Testis (tissue), 2 donors: ENCODE results near the gene GNAI3.

Source experiments
- CTCF ChIP-seq, 3 experiments: fragments of 450-650 bp in 2 of 3; fragments of 200-600 bp in 1 of 3; sonication (generic) in 1 of 3; IDR thresholded peaks; one replicate each; pipeline ENCODE4 v1.5.1; 2016 to 2019; ENCODE audit warnings: antibody characterized with exemption in 3 of 3, mild to moderate bottlenecking in 2 of 3, moderate library complexity in 1 of 3
- POLR2A ChIP-seq: fragments of 450-650 bp; IDR thresholded peaks from one replicate; pipeline ENCODE4 v1.6.1; 2017; ENCODE audit warnings: antibody characterized with exemption, mild to moderate bottlenecking, moderate library complexity

- TF ChIP-seq CTCF (IDR thresholded peaks at IDR 0.05) = no peak
- no peak for TF ChIP-seq POLR2A
Measured at GRCh38 chr1:109609881-109610280, 61.5 kb downstream of the GNAI3 start.
